NCI-H526 (cell line): ENCODE results near the gene GALNT12.

Source experiments
- DNase-seq, 2 experiments: peaks; one replicate each; lab custom pipeline; 2025; lab: John Stamatoyannopoulos, UW

GALNT12 gene

DNA sequence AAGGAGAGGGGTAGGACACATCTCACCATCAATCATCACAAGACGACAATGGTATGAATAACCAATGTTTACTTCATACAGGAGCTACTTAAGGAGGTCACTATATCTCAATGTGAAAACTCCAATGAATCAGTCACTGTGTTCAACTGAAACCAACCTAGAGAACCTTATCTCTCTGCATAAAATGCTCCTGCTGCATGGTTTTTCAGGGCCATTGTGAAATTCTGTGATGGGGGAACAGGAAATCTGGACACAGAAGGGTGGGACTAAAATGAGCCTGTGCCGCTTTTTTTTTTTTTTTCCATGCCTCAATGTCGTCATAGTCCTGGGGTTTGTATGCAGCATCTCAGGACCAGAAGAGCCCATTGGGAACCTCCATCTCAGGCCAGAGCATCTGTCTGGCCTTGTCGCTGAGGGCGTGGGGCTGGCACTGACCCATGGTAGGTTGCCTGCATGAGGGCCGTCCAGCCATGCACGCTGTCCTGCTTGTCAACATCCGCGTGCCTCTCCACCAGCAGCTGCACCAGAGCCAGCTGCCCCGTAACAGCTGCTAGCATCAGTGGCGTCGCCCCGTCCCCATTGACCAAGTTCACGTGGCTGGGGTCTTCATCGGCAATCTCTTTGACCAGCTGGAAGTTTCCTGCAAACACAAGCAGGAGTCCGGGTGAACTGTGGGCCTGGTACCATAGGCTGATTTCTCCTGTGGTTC lies 23.8 kb upstream of the GALNT12 start:
- no peak for DNase-seq

DNA sequence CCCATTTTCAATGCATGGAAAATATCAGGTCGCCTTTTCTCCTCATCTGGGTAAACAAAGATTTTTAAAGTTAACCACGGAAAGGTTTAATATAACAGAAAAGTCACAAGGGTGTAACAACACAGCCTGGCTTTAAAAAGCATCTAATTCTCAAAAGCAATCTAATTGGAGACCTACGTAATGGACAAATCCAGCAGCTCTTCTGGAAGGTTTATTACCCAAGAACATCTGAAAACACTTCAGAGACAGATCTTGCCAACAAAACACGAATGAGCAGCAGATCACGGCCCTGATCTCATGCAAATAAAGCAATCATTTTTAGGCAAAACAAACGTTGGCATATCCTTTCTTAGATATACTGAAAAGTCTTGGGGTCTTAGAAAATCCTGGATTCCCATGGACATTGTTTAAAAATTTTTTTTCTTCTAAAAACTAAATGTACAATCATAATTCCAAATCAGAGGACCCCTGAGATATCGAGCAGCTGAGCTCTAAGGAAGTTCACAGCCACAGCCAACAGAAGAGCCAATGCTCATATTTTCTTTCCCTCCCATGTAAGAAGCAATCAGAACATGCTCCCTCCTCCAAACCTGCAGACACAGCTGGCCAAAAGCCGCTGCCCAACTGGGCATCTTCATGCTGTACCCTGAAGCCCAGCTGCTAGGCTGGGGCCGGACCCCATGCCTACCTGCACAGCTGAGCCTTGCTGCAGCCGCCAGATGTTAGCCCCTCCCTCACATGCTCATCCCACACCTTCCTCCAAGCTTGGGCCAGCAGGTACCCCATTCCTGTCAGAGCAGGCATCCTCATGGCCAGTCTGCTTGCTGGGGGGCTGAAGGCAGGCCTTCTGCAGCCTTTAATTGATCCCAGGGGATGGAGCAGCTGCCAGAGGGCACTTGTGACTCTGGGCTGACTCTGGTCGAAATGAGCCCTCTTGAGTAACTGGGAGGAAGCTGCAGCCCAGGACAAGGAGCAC lies 22.4 kb upstream of the GALNT12 start:
- no peak for DNase-seq

DNA sequence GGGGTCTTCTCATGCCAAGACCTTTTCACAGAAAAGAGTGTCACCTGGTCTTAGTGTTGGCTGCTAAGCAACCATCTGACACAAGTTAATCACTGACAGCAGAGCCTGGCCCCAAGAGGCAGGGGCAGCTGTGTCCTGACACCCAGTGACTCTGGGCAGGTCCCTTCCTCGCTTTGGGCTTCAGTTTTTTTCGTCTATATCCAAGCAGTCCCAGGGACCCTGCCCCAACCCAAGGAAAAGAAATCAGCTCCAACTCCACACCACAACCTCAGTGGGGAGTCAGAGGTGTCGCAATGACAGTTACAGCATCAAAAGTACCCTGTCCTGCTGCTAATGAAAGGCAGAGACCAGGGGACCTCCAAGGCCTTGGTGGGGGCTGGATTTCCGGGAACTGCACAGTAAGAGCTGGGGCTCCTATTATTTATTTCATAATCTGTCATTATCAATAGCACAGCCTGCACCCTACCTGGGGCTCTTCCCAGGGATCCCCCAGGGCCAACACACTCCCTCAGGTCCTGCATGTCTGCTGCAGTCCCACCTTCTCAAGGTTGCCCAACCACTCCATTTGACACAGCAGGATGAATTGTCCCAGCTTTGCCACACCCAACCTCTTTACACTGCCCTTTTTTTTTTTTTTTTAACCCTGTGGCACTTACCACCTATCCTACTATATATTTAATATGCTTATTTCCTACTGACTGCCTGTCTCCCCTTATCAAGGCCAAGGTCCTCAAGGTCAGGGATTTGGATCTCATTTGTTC lies 20.5 kb upstream of the GALNT12 start:
- DNase-seq = no peak

DNA sequence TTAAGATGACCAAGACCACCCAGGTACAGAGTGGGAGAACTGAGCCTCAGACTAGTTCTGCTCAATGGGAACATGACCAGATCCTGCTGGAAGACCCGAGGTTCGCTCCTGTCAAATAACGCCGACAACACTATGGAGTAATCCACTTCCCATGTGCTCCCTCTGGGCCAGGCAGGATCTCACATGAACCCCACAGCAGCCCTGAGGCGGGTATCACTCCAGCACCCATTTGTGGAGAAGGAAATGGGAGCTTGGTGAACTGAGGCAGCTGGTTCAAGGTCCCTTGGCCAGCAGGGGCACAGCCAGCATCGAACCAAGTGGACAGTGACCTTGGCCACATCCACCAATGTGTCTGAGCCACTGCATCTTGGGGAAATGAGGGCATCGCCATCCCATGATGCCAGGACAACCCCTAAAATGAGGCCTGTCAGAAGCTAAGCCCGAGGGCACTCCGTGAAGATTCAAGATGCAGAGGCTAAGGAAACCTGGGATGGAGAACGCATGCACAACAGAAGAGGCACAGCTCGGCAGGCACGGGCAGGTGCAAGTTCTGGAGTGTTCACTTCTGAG lies 19.6 kb upstream of the GALNT12 start:
- DNase-seq = no peak

GRCh38 chr9:98789483-98790133 lies 17.9 kb upstream of the GALNT12 start:
- no peak for DNase-seq

DNA sequence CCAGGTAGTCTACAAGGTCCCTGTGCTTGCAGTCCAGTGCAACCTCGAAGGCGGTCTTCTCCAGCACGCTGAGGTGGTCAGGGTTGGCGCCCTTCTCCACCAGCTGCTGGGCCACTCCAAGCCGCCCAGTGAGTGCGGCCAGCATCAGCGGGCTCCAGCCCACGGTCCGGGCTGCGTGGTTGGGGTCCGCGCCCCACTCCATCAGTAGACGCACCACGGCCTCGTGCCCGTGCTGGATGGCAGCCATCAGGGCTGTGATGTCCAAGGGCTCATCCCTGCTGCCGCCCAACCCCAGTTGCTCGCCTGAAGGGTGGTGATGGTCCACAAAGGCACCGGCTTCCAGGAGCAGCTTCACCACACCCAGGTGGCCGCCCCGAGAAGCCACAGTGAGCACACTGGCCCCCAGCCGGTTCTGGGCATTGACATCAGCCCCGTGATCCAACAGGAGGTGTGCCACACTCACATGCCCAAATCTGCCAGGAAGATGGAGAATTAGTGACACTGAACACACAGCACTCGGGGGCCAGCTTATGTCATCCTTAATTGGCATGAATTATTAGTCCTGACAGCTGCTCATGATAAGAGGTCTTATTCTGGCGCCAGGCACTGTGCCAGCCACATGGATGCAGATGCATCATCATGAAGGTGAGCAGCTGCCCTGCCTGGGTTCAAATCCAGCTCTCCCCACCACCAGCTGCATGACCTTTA lies 17.2 kb upstream of the GALNT12 start:
- no peak for DNase-seq

- peak in 1 of 2 experiments; percentile 37 for DNase-seq
Observed at GRCh38 chr9:98790842-98791607, 16.4 kb upstream of the GALNT12 start.

DNA sequence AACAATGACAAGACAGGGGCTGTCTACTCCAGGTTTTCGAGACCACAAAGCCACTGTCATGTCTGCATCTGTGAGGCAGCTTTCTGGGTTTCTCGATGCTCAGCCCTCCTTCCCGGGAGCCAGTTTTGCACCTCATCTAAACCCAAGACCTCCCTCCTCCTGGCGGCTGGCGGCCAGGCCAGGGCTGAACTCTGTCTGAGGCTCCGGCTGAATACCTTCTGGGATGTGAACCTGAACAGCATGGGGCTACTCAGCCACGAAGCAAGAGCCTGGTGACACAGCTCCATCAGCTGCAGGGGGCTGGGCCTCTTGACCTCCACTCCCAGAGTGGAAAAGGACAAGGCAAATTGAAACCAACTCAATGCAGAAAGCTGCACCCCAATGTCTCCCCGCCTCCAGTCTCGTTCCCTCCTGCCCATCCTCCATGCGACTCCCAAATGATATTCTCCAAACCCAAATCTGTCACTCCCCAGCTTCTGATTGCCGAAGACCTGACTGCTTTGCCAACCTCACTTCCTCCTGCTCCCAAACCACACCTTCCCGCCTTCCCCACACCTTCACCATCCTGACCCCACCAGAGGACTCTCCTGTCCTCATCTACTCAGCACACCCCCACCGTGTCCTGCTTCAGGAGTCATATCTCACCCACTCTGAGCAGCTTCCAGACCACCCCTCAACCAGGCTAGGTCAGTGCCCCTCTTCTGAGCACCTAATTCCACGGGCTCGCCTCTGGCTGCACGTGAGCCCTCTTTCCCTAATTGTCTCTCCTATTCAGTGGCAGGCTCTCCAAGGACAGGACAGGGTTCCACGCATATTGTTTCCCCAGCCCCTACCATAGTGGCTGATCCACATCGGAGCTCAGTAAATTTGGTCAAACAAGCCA lies 15.6 kb upstream of the GALNT12 start:
- DNase-seq = no peak

GRCh38 chr9:98793031-98793430 lies 14.4 kb upstream of the GALNT12 start:
- DNase-seq = no peak

DNA sequence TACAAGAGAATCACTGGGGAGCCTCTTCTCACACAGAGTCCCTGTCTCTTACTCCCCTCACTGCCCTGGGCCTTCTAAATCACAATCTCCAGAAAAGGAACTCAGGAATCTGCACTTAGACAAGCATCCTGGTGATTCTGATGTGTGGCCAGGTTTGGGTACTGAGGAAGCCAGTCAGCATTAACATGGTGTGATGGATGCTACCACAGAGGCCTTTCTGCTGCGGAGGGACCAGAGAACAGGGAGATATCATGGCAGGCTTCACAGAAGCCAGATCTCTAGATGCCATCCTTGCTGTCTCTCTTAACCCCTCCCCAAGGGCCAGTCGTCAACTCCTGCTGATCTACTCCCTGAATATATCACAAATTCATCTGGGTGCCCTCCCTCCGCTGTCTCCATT lies 12.7 kb upstream of the GALNT12 start:
- no peak for DNase-seq

- DNase-seq = no peak
Observed at GRCh38 chr9:98795295-98795955, 12.0 kb upstream of the GALNT12 start.

DNA sequence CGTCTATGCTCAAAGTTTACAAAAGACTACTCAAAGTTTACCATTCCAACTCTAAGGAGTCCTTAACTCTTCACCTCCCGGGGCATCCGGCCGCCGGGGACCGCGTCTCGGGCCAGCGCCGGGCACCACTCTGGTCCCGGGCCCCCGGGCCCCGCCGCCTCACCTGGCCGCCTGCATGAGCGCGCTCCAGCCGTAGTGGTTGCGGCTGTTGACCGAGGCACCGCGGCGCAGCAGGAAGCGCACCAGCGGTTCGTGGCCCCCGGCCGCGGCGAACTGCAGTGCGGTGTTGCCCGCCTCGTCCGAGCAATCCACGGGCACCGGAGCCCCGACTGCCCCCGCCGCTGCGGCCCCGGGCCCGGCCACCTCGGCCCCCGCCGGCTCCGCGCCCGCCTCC lies 11.5 kb upstream of the GALNT12 start:
- DNase-seq = peak in 1 of 2 experiments; percentile 51

GRCh38 chr9:98796364-98797101 lies 10.9 kb upstream of the GALNT12 start, which contains the start of gene ANKS6:
Gene ANKS6 (minus strand): TSS chr9:98796555. CDS start chr9:98796491, 64 bp downstream.
- DNase-seq = peak in 1 of 2 experiments; percentile 77

DNA sequence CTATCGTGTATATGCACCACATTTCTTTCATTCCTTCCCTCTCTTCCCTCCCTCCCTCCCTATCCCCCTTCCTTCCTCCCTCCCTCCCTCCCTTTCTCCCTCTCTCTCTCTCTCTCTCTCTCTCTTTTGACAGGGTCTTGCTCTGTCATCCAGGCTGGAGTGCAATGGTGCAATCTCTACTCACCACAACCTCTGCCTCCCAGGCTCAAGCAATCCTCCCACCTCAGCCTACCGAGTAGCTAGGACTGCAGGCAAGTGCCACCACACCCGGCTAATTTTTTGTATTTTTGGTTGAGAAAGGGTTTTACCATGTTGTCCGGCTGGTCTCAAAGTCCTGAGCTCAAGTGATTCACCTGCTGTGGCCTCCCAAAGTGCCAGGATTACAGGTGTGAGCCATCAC lies 10.0 kb upstream of the GALNT12 start:
- no peak for DNase-seq

GRCh38 chr9:98798254-98798653 lies 9.2 kb upstream of the GALNT12 start:
- DNase-seq = no peak

DNA sequence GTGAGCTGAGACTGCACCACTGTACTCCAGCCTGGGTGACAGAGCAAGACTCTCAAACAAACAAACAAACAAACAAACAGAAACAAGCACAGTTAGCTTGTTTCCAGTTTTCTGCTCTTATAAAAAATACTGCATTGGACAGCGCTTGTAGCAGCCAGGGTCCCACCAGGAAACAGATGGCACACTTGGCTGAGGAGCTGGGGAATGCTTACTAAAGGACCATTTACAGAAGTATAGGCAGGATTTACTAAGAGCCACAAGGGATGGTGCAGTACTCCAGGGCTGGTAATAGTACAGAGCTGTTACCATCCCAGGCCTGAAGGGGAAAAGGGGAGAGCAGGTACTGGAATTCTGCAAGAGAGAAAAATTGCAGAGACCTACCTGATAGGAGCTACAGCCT lies 5.9 kb upstream of the GALNT12 start:
- no peak for DNase-seq

GRCh38 chr9:98801969-98802371 lies 5.5 kb upstream of the GALNT12 start:
- DNase-seq = no peak

GRCh38 chr9:98804083-98804482 lies 3.4 kb upstream of the GALNT12 start:
- no peak for DNase-seq
